Measurements from ENCODE around the gene PIP4P1.

PIP4P1 gene

DNA sequence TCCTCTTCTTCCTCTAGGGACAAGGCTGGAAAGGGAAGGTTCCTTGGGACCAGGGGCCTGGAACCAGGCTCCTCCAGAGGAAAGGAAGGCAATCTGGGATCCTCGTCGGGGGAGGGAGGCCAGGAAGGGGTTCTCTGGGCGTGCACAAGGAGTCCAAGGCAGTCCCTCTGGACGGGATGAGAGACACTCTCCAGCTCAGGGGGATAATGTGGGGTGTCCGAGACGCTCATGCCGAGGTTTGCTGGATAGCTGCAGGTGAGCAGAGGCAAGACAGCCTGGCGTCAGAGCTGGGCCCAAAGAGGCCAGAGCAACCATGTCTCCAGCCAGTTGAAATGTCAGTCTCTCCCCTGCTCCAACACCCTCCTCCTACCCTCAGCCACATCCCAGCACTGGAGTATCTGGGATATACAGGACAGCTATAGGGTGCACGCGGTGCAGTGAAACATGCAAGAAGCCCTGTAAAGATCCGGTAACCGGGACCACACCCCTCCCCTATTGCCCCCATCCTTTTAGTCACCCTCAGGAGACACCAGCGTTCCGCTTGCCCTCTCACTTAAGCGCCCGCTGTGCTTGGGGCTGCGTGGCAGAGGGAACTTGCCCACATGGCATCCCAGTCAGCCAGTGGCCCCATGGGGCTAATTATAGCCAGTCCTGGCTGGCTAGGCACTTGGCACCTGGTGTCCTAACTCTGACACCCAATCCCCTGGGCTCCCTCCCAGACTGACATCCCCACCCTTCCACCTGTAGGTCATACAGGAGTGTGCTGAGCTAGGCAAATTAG, 25.5 kb downstream of the PIP4P1 start, which contains the start of gene KLHL33:
KLHL33 (minus strand) TSS at position 585 of the 781 bp plus-strand sequence; CDS start at position 230, 355 bp downstream.
- no peak for DNase-seq (ENCODE audit: low spot score)

DNA sequence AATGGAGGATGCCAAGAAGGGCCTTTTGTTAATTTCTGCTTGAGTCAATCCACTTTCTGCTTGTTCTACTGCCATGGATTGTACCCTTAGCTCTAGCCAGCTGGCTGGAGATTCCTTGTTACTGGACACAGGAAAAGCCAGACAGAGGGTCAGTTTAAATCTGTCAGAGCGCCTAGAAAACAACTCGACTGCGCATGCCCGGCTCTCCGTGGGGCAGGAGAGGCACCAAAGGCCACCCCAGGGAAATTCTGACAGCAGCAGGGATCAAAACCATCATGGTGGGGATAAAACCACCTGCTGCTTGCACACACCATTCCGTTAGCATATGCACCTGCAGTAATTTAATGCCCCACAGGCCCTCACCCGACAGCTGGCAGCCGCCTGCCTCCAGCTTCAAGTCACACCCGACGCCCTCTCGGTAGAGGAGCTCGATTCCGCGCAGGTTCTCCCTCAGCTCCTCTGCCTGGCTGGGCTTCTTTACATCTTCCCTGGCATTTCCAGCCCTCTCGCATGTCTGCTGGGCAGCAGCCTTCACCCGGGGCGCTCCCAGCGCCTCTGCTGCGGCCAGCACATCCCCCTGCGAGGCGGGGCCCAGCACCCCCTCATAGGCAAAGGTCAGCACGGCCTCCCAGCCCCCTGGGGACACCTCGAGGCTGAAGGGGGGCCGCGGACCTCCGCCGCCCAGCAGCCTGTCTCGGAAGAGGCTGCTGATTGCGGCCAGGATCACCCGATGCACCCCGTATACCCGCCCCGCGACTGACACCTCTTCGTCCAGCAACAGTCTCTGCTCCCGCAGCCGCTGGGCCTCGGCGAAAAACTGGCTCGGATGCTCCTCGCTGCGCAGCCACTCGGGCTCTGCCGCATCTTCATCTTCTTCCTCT, 26.3 kb downstream of the PIP4P1 start:
- no peak for DNase-seq (ENCODE audit: low spot score)

DNA sequence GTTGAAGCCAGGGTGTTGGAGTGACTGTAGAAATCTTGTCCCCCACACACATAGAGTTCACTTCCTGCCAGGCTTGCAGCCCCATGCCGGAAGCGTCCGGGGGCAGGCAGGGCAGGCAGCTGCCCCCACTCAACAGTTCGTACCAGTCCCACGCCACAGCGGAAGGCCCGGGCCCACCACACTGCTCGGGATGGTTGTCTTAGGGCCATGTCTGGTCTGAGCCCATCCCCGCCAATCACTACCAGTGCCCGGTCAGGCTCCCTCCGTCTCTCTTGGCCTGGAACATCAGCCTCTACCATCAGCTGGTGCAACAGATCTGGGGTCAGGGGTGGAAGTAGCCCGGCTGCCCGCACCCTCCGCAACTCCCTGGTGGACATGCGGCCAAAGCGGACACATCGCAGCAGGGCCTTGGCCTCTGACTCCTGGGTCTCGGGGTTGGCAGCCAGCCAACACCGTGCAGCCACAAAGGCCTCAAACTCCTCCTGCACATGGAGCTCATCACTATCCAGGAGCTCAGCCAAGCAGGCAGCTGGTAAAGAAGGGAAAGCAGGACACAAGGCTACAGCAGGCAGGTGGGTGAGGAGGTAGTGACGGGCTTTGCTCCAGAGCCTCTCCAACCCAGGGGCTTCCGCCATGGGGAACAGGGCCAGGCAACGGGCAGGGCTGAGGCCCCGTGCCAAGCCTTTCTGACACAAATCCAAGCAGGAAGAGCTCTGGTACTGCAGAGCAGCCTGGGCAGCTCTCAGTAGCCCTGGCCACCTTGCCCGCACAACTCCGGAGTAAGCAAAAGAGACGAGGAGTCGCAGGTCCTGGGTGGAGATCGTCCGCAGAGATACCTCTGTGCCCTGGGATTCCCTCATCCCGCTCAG, 31.2 kb downstream of the PIP4P1 start:
- no peak for DNase-seq (ENCODE audit: low spot score)

GRCh38 chr14:20428802-20429201, 32.4 kb downstream of the PIP4P1 start:
- no peak for DNase-seq (ENCODE audit: low spot score)

- DNase-seq (ENCODE audit: low spot score), result no peak
Observed at GRCh38 chr14:20428010-20428365, 33.2 kb downstream of the PIP4P1 start.

GRCh38 chr14:20427231-20428009, 33.8 kb downstream of the PIP4P1 start:
- peak; percentile 73 for DNase-seq (ENCODE audit: low spot score)

- no peak for DNase-seq (ENCODE audit: low spot score)
Observed at GRCh38 chr14:20424851-20425250, 36.4 kb downstream of the PIP4P1 start.

- no peak for DNase-seq (ENCODE audit: low spot score)
Observed at GRCh38 chr14:20422886-20423285, 38.3 kb downstream of the PIP4P1 start.

GRCh38 chr14:20421267-20421666, 40.0 kb downstream of the PIP4P1 start:
- no peak for DNase-seq (ENCODE audit: low spot score)

GRCh38 chr14:20419419-20419818, 41.8 kb downstream of the PIP4P1 start:
- DNase-seq (ENCODE audit: low spot score), result no peak

- DNase-seq (ENCODE audit: low spot score), result no peak
Observed at GRCh38 chr14:20418501-20418909, 42.7 kb downstream of the PIP4P1 start.

GRCh38 chr14:20417250-20418186, 43.7 kb downstream of the PIP4P1 start:
- DNase-seq (ENCODE audit: low spot score), result no peak

DNA sequence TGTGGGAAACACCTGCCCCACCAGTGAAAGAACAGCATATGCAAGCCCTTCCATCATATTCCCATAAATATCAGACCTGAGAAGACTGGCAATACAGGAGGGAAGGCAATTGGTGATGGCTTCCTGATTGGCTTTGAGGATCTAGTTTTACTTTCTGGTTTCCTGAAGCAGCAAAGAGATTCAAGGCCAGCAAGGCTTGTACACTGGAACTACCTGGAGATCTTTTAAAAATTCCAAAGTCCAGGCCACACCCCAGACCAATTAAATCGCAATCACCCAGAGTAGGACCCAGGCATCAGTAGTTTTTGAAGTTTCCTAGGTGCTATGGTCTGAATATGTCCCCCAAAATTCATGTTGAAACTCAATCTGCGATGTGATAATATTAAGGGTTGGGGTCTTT, 45.0 kb downstream of the PIP4P1 start:
- DNase-seq (ENCODE audit: low spot score), result no peak

DNA sequence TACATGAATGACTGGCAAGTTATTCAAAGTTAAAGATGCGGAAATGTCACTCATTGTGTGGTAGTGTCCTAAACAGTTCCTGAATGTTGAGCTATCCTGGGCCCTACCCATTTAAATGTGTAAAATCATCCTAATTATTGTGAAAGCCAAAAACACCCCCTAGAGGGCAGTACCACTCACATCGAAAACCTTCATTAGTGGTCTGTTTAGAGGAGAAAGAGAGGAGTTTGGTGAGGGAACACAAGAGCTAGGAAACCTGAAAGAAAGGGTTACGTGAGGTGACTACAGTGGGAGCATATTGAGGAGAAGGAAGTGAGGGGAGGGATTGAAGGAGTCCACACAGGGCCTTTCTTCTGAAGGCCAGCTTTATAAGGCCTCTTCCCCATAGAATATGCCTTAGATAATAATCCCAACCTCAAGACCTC, 45.4 kb downstream of the PIP4P1 start:
- DNase-seq (ENCODE audit: low spot score), result peak; percentile 58

DNA sequence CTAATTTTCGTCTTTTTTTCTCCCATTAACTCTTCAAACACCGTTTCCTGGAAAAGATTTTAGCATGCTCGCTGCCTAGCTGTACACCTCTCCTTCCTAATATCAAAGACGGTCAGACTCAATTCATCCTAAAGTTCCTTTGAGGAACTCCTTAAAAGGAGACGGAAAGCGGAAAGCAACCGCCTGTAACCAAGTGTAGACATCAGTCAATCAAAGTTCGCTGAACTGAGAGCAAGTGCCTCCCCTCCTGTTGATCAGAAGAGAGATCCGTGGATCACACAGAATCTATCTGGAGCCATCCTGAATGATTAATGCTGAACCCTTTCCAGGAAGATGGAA, 47.5 kb downstream of the PIP4P1 start:
- DNase-seq (ENCODE audit: low spot score), result peak; percentile 60

GRCh38 chr14:20412876-20413743, 48.1 kb downstream of the PIP4P1 start, which contains the start of gene TEP1:
Gene TEP1, minus strand, starts transcription at chr14:20413501. Its CDS starts 5,062 bp downstream, at chr14:20408439.
- peak; percentile 92 for DNase-seq (ENCODE audit: low spot score)

DNA sequence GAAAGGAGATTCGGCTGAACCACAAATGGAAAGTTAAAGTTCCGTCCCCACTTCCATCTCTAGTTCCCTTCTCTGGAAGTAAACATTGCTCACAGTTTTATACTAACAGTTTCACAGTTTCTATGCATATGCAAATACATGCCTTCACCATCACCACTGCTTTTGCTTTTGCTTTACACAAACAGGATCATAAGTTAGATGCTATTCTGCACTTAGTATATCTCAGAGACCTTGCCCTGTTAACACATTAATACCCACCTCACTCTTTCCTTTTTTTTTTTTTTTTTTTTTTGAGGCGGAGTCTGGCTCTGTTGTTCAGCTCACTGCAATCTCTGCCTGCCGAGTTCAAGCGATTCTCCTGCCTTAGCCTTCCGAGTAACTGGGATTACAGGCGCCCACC, 48.8 kb downstream of the PIP4P1 start:
- DNase-seq (ENCODE audit: low spot score), result no peak

GRCh38 chr14:20409226-20409625, 52.0 kb downstream of the PIP4P1 start:
- DNase-seq (ENCODE audit: low spot score), result peak; percentile 82
